ENCODE measurements around the gene PRPS1. TPM values are rescaled to one million over a fixed set of nuclear protein-coding genes. Genes with fewer than 3 reads are reported as not detected.

Gene PRPS1
- polyA plus RNA-seq, 1 donor (not counting 4 experiments of a cell fraction or from before 2014, with no cell fraction given), result 48.4 TPM

DNA sequence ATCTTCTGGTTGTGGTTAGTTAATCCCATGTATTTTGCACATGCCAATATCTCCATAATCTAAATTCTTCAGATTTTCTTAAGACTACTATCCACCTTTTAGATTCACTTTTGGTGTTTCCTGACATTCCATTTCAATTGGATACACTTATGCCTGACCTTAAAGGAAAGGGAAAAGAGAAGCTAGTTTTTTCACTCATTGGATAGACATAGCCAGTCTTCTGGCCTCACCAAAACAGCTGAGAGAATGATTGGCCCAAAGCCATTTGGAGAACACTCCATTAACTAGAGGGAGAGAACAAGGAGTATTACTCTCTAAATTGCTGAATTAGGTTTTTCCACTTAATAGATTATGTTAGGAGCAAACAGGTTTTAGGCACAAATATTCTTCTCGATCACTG is 4.0 kb downstream of the PRPS1 start:
- Histone ChIP-seq H3K9me3 (ENCODE audit: control insufficient read depth, low read depth, low read length) (no peaks in the 10 kb centered on the region), H3K79me2 (ENCODE audit: control insufficient read depth, insufficient read depth, low read length) (peaks cover 39% of the 10 kb centered on the region), H3K27ac (ENCODE audit: control insufficient read depth, insufficient read depth, low read length) (no peak overlapping the region), H3K4me2 (ENCODE audit: control insufficient read depth, extremely low read depth, insufficient read depth, low read depth, low read length) (no peak overlapping the region), H3K4me3 (ENCODE audit: control insufficient read depth in 2 of 3, extremely low read depth in 1 of 3, insufficient read depth in 2 of 3, low read depth in 1 of 3, low read length in 3 of 3) (no peak overlapping the region), H3K27me3 (ENCODE audit: control insufficient read depth, extremely low read depth, insufficient read depth, low read length) (no peaks in the 10 kb centered on the region), H4K20me1 (ENCODE audit: control insufficient read depth, extremely low read depth, insufficient read depth, low read length) (no peaks in the 10 kb centered on the region), H3K4me1 (ENCODE audit: control insufficient read depth, extremely low read depth, insufficient read depth, low read length) (peaks cover 6% of the 10 kb centered on the region), H3K9ac (ENCODE audit: control insufficient read depth, extremely low read depth, insufficient read depth, low read length) (no peak overlapping the region), H3K36me3 (ENCODE audit: control insufficient read depth in 2 of 2, extremely low read depth in 1 of 2, insufficient read depth in 2 of 2, low read length in 2 of 2) (no peaks in the 10 kb centered on the region), H2AFZ (ENCODE audit: control insufficient read depth, low read length) (no peak overlapping the region), H3K9me1 (ENCODE audit: control insufficient read depth, extremely low read depth, insufficient read depth, low read length) (no peaks in the 10 kb centered on the region)
- DNase-seq (ENCODE audit: low read depth, low spot score), result no peak
- no peak for TF ChIP-seq EZH2 (IDR thresholded peaks at IDR 0.05; ENCODE audit: low read length)
- TF ChIP-seq, protein P1, sequence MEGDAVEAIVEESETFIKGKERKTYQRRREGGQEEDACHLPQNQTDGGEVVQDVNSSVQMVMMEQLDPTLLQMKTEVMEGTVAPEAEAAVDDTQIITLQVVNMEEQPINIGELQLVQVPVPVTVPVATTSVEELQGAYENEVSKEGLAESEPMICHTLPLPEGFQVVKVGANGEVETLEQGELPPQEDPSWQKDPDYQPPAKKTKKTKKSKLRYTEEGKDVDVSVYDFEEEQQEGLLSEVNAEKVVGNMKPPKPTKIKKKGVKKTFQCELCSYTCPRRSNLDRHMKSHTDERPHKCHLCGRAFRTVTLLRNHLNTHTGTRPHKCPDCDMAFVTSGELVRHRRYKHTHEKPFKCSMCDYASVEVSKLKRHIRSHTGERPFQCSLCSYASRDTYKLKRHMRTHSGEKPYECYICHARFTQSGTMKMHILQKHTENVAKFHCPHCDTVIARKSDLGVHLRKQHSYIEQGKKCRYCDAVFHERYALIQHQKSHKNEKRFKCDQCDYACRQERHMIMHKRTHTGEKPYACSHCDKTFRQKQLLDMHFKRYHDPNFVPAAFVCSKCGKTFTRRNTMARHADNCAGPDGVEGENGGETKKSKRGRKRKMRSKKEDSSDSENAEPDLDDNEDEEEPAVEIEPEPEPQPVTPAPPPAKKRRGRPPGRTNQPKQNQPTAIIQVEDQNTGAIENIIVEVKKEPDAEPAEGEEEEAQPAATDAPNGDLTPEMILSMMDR (optimal IDR thresholded peaks at IDR 0.05 in 1 of 3, IDR thresholded peaks at IDR 0.05 in 1 of 3, conservative IDR thresholded peaks at IDR 0.05 in 1 of 3; ENCODE audit: extremely low read depth in 1 of 3, insufficient read depth in 2 of 3, low read length in 3 of 3), result no peak
- no peak for FAIRE-seq
- dilution Hi-C loops (cut with MboI; ENCODE audit: extremely low pct_ligation_motif_present, low sequenced_read_pairs), result no loop called here

DNA sequence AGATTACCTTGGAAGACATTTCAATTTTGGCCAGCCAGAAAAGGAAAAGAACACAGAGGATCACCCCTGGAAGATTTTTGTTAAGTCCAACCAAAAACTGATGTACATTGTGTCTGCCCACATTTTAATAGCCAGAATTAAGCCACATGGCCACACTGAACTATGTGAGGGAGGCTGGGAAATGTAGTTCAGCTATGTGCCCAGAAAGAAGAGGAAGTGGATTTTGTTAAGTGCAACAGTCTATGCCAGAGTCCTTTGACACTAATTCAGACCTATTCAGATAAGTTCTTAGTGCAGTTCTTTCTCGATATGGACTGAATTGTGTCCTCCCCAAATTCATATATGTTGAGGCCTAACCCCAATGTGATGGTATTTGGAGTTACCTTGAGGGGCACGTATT is 18.4 kb downstream of the PRPS1 start:
- H3K4me3 ChIP-seq (ENCODE audit: control insufficient read depth in 2 of 3, extremely low read depth in 1 of 3, insufficient read depth in 2 of 3, low read depth in 1 of 3, low read length in 3 of 3), result no peak overlapping the region
- H3K9me3 ChIP-seq (ENCODE audit: control insufficient read depth, low read depth, low read length), result no peaks in the 10 kb centered on the region
- peaks cover 0 to 7% of the 10 kb centered on the region in 2 experiments for H3K36me3 ChIP-seq (ENCODE audit: control insufficient read depth in 2 of 2, extremely low read depth in 1 of 2, insufficient read depth in 2 of 2, low read length in 2 of 2)
- no peak for FAIRE-seq
- H4K20me1 ChIP-seq (ENCODE audit: control insufficient read depth, extremely low read depth, insufficient read depth, low read length), result no peaks in the 10 kb centered on the region
- H3K79me2 ChIP-seq (ENCODE audit: control insufficient read depth, insufficient read depth, low read length), result no peaks in the 10 kb centered on the region
- no peaks in the 10 kb centered on the region for H3K9me1 ChIP-seq (ENCODE audit: control insufficient read depth, extremely low read depth, insufficient read depth, low read length)
- no peak overlapping the region for H3K4me2 ChIP-seq (ENCODE audit: control insufficient read depth, extremely low read depth, insufficient read depth, low read depth, low read length)
- dilution Hi-C loops (cut with MboI; ENCODE audit: extremely low pct_ligation_motif_present, low sequenced_read_pairs), result no loop called here
- TF ChIP-seq EZH2 (IDR thresholded peaks at IDR 0.05; ENCODE audit: low read length), result no peak
- TF ChIP-seq, protein P1 (optimal IDR thresholded peaks at IDR 0.05 in 1 of 3, IDR thresholded peaks at IDR 0.05 in 1 of 3, conservative IDR thresholded peaks at IDR 0.05 in 1 of 3; ENCODE audit: extremely low read depth in 1 of 3, insufficient read depth in 2 of 3, low read length in 3 of 3), result no peak
- no peaks in the 10 kb centered on the region for H3K27me3 ChIP-seq (ENCODE audit: control insufficient read depth, extremely low read depth, insufficient read depth, low read length)
- no peak overlapping the region for H3K9ac ChIP-seq (ENCODE audit: control insufficient read depth, extremely low read depth, insufficient read depth, low read length)
- no peak for DNase-seq (ENCODE audit: low read depth, low spot score)
- H3K27ac ChIP-seq (ENCODE audit: control insufficient read depth, insufficient read depth, low read length), result no peak overlapping the region
- no peaks in the 10 kb centered on the region for H3K4me1 ChIP-seq (ENCODE audit: control insufficient read depth, extremely low read depth, insufficient read depth, low read length)
- no peak overlapping the region for H2AFZ ChIP-seq (ENCODE audit: control insufficient read depth, low read length)
